Hematopoietic multipotent progenitor cell treated with erythropoietin and hydrocortisone succinate and interleukin-3 and kit ligand, for 4 days (in vitro differentiated cells): ENCODE results near the gene FNDC8.
"Not testable (repeated sequence)": the region's sequence is repeated elsewhere in the genome, so short reads cannot be mapped to it uniquely, and the experiment has no call there.

Experiments used
- DNase-seq: peaks from one replicate; pipeline ENCODE4 v3.0.0-alpha.2; 2015

The FNDC8 gene

DNA sequence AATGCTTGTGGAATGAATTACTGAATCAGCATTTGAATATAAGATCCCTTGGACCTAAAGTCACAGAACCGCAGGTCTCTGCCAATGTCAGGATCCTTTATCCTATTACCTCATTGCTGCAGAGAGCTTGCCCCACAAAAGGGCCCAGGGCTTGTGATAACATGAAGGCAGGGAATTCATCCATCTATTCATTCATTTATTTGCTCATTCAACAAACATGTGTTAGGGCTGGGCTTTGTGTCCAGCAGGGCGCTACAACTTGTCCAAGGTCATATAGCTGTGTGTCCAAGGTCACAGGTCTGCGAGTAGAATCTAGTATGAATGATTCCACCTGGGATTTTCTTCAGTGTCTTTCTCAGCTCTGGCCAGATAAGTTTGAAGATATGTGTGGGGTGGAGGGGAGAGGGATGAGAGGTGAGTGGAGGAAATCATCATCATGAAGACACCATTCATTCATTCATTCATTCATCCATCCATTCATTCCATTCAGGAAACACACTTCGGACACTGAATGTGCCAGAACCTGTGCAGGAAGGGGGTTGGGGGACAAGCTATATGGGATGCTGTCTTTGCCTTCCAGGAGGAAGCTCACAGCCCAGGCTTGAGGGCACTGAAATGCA lies 24.9 kb downstream of the FNDC8 start:
- no peak for DNase-seq

DNA sequence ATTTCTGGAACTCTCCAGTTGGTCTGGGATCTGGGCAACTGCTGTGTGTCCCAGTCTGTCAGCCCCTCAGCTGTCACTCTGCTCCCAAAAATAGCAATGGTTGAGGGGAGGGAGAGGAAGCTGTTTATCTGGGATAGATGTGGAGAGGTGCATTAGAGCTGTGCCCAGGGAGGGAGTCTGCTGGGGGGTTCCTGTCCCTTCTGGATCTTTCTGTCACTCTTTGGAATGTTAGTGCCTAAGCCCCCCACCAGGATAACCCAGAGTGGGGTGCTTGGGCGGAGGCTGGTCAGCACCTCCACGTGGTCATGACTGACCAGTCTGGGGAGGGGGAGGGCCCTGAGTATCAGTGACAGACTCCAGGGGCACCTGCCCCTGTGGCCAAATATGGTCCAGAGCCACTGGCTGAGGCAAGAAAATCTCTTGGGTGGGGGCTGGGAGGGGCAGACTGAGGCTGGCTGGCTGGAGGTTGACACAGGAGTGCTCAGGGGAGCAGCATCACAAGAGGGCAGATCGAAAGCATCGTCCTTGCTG lies 26.0 kb downstream of the FNDC8 start, which contains the start of gene UNC45B:
TSS of gene UNC45B (plus strand) at position 443 of the 531 bp plus-strand sequence. CDS start 447 bp downstream, outside the sequence.
- DNase-seq = no peak

DNA sequence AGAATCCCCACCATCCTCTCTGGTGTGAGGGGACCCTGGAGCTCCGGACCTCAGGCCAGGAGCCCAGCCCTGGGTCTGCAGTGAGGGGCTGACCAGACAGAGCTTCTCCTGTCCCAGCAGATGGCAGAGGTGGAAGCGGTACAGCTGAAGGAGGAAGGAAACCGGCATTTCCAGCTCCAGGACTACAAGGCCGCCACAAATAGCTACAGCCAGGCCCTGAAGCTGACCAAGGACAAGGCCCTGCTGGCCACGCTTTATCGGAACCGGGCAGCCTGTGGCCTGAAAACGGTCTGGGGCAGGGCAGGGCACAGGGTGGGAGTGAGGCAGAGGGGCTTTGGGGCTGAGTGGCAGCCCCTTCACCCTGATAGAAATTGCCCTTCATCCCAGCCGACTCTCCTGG lies 26.7 kb downstream of the FNDC8 start:
- DNase-seq = no peak

GRCh38 chr17:35149941-35150340 lies 28.5 kb downstream of the FNDC8 start:
- DNase-seq = no peak

DNA sequence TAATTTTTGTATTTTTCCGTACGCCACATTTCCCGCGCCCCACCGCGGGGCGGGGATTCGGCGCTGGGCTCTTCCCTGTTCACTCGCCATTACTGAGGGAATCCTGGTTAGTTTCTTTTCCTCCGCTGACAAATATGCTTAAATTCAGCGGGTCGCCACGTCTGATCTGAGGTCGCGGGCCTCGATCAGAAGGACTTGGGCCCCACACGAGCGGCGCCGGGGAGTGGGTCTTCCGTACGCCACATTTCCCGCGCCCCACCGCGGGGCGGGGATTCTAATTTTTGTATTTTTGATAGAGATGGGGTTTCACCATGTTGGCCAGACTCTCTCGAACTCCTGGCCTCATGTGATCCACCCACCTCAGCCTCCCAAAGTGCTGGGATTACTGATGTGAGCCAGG lies 29.7 kb downstream of the FNDC8 start:
- DNase-seq = not testable (repeated sequence)

- DNase-seq = no peak
Observed at GRCh38 chr17:35152421-35153140, 31.2 kb downstream of the FNDC8 start.

DNA sequence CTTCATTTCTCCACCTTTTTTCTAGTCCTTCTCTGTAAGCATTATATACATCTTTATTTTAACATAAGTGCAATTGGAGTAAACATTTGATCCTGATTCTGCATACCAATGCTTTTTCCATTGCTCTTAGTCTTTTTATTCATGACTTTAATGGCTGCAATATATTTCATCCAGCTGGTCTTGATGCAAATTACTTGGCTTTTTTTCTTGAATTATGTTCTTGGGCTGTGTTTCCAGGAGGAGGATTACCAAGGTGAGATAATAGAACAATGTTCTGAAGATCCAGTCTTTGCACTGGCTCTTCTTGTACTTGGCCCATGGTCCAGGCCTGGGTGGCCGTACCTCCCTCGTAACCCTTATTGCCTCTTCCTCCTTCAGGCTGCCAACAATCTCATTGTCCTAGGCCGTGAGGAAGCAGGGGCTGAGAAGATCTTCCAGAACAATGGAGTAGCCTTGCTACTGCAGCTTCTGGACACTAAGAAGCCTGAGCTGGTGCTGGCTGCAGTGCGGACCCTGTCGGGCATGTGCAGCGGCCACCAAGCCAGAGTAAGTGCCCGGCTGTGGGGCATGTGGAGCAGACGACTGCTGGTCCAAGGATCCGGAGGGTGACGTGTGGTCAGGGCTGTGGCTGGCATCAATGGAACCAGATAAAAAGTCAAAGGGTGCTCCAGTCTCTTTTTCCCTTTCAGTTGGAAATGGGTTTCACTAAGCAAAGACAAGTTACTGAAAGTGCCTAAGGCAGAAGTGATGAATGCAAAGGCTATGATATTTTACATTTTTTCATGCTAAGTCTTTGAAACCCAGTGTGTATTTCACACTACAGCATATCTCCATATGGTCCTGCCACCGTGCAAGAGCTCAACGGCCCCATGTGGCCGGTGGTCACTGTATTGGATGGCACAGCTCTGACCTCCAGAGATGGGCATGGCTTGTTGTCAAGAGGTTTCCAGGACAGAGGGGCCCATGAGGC lies 33.1 kb downstream of the FNDC8 start:
- DNase-seq = no peak

GRCh38 chr17:35155246-35155645 lies 33.8 kb downstream of the FNDC8 start:
- DNase-seq = no peak

DNA sequence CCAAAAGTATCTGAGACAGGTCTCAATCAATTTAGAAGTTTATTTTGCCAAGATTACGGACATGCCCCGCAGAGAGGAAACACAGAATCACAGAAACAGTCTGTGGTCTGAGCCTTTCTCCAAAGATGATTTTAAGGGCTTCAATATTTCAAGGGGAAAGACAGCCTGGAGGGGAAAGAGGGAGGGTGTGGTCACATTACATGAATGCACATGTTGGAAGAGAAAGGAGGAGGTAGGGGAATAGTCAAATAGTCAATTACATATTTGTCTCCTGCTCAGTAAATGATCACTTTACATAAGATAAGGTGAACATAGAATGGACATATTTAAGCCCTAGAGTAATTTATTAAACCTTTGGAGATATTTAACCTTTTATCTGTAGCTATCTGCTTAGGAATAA lies 38.5 kb downstream of the FNDC8 start:
- no peak for DNase-seq

- no peak for DNase-seq
Observed at GRCh38 chr17:35160354-35161201, 39.2 kb downstream of the FNDC8 start.

- peak; percentile 80 for DNase-seq
Observed at GRCh38 chr17:35161281-35161761, 39.9 kb downstream of the FNDC8 start.

- no peak for DNase-seq
Observed at GRCh38 chr17:35162755-35163154, 41.3 kb downstream of the FNDC8 start.

DNA sequence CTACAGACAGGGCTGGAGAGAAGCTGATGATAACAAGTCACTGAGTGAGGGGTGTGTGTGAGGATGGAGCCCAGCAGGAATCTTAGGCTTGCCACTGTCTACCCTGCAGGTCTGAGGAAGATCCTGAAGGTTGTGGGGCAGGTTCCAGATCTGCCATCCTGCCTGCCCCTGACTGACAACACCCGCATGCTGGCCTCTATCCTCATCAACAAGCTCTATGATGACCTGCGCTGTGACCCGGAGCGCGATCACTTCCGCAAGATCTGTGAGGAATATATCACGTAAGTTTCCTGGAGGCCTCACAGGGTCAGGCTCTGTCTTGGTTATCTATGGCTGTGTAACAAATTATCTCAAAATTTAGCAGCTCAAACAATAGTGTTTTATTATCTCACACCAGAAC lies 42.5 kb downstream of the FNDC8 start:
- no peak for DNase-seq

- no peak for DNase-seq
Observed at GRCh38 chr17:35164716-35165115, 43.3 kb downstream of the FNDC8 start.

GRCh38 chr17:35166526-35166925 lies 45.1 kb downstream of the FNDC8 start:
- DNase-seq = no peak

- DNase-seq = no peak
Observed at GRCh38 chr17:35167046-35167445, 45.6 kb downstream of the FNDC8 start.

- no peak for DNase-seq
Observed at GRCh38 chr17:35167666-35168065, 46.3 kb downstream of the FNDC8 start.

DNA sequence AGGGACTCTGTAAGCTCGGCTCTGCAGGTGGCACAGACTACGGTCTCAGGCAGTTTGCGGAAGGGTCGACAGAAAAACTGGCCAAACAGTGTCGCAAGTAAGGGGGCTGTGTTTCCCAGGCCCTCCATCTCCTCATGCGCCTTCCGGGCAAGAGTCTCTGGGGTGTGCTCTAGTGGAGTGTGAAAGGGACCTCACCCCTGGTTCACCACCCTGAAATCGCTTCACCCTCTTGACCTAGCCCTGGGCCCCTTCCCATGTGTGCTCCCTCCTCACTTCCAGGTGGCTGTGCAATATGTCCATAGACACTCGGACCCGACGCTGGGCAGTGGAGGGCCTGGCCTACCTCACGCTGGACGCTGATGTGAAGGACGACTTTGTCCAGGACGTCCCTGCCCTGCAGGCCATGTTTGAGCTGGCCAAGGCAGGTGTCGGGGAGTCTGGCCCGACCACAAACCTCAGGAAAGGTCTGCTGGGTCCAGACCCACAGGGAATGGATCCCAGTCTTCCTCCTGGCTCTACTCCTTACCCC lies 48.5 kb downstream of the FNDC8 start:
- DNase-seq = no peak

DNA sequence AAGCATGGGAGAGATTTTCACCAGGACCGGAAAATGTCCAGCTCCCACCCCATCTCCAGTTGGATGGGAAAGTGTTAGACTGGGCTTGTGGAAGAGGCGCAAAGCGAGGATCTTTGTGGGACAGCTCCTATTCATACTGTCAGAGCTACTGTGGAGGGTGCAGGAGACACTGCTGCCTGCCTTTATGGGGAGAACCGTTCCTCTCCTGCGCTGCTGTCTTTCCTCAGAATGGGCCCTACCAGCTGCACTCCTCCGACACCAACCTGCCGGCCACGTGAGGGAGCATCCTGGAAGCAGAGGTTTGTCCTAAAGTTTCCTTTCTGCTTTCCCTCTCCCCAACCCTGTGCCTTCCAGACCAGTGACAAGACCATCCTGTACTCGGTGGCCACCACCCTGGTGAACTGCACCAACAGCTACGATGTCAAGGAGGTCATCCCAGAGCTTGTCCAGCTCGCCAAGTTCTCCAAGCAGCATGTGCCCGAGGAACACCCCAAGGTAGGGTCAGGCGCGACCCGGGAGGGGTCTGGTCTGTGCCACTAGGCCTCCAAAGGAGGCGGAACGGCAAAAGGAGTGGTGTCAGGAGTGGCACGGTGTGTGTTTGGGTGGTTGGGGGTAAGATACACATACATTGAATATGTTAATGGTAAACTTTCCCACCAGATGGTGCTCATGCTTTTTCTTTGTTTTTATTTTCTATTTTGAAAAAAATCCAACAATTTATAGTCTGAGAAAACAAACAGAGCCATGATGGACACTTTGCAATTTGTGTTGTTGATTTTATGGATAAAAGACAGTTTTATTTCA lies 49.8 kb downstream of the FNDC8 start:
- DNase-seq = peak; percentile 62

GRCh38 chr17:35171834-35172233 lies 50.4 kb downstream of the FNDC8 start:
- peak; percentile 22 for DNase-seq

DNA sequence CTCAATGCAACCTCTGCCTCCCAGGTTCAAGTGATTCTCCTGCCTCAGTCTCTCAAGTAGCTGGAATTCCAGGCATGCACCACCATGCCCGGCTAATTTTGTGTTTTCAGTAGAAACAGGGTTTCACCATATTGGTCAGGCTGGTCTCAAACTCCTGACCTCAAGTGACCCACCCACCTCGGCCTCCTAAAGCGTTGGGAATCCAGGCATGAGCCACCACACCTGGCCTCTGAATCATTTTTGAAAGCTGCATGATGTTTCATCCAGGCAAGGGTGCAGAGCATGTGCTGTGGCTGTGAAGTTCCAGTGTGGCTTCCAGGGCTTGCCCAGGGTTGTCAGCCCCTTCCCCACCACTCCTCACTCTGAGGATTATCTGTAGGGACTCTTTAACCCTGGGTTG lies 50.9 kb downstream of the FNDC8 start:
- not testable (repeated sequence) for DNase-seq
